Fibroblast of lung (primary cell): ENCODE measurements around the gene CCDC197.

Source experiments
- CTCF ChIP-seq, 2 donors: IDR thresholded peaks in 1 of 2; conservative IDR thresholded peaks in 1 of 2; 1 replicate in 1 of 2; 2 replicates in 1 of 2; pipeline ENCODE4 v1.5.1; 2011 to 2012; ENCODE audit warnings: low read length in 2 of 2, control low read depth in 1 of 2, inconsistent platforms in 1 of 2, low read depth in 1 of 2, mild to moderate bottlenecking in 1 of 2
- EZH2 ChIP-seq: IDR thresholded peaks from 2 replicates; pipeline ENCODE4 v1.5.1; 2012; ENCODE audit warnings: low read length, control low read depth, mild to moderate bottlenecking; ENCODE audit errors: missing control alignments

- TF ChIP-seq EZH2: no peak
- no peak for TF ChIP-seq CTCF (conservative IDR thresholded peaks at IDR 0.05 in 1 of 2, IDR thresholded peaks at IDR 0.05 in 1 of 2; ENCODE audit: low read depth in 1 of 2, low read length in 2 of 2)
Observed at GRCh38 chr14:94048691-94049624, 51.9 kb downstream of the CCDC197 start.
